GM21717 (cell line): Measurements from ENCODE around the gene MYH9.
"Not testable (repeated sequence)": the region's sequence is repeated elsewhere in the genome, so short reads cannot be mapped to it uniquely, and the experiment has no call there.

Experiments
- ATAC-seq: cut with Tn5 transposase; IDR thresholded peaks from one replicate; pipeline ENCODE4 v1.9.1; 2021; ENCODE audit warnings: mild to moderate bottlenecking, moderate library complexity; ENCODE audit not compliant: unreplicated experiment

The MYH9 gene

GRCh38 chr22:36298118-36298517 is 89.6 kb downstream of the MYH9 start:
- ATAC-seq = no peak

- no peak for ATAC-seq
These were observed 90.2 kb downstream of the MYH9 start for GRCh38 chr22:36297568-36297967.

GRCh38 chr22:36296690-36297089 is 91.1 kb downstream of the MYH9 start:
- no peak for ATAC-seq

- no peak for ATAC-seq
These were observed 92.5 kb downstream of the MYH9 start for GRCh38 chr22:36295247-36295646.

- ATAC-seq = no peak
These were observed 93.0 kb downstream of the MYH9 start for GRCh38 chr22:36294801-36295200.

- no peak for ATAC-seq
These were observed 93.5 kb downstream of the MYH9 start for GRCh38 chr22:36294293-36294620.

GRCh38 chr22:36293606-36294292 is 94.0 kb downstream of the MYH9 start:
- ATAC-seq = no peak

GRCh38 chr22:36292823-36293530 is 94.8 kb downstream of the MYH9 start:
- ATAC-seq = no peak

- no peak for ATAC-seq
These were observed 95.7 kb downstream of the MYH9 start for GRCh38 chr22:36291831-36292740.

- ATAC-seq = not testable (repeated sequence)
These were observed 97.2 kb downstream of the MYH9 start for GRCh38 chr22:36290391-36291075.

- ATAC-seq = not testable (repeated sequence)
These were observed 97.8 kb downstream of the MYH9 start for GRCh38 chr22:36289948-36290371.

- ATAC-seq = no peak
These were observed 98.3 kb downstream of the MYH9 start for GRCh38 chr22:36289406-36289870.

- ATAC-seq = no peak
These were observed 99.0 kb downstream of the MYH9 start for GRCh38 chr22:36288571-36289405.

GRCh38 chr22:36287881-36288515 is 99.8 kb downstream of the MYH9 start:
- no peak for ATAC-seq

GRCh38 chr22:36286096-36286957 is 101.4 kb downstream of the MYH9 start:
- ATAC-seq = no peak

GRCh38 chr22:36285545-36285944 is 102.2 kb downstream of the MYH9 start:
- ATAC-seq = no peak

GRCh38 chr22:36285017-36285416 is 102.8 kb downstream of the MYH9 start:
- no peak for ATAC-seq

- ATAC-seq = no peak
These were observed 103.6 kb downstream of the MYH9 start for GRCh38 chr22:36284171-36284571.
